Ishikawa (cell line): ENCODE results near the gene FAXDC2.

Experiments used
- CEBPB ChIP-seq: IDR thresholded peaks from 2 replicates; pipeline ENCODE4 v1.6.1; 2012
- EP300 ChIP-seq: IDR thresholded peaks from 2 replicates; pipeline ENCODE4 v1.6.1; 2012; ENCODE audit warnings: borderline replicate concordance
- TCF12 ChIP-seq: IDR thresholded peaks from 2 replicates; pipeline ENCODE4 v1.6.1; 2012; ENCODE audit warnings: low read depth
- ZBTB7A ChIP-seq: IDR thresholded peaks from 2 replicates; pipeline ENCODE4 v1.6.1; 2012; ENCODE audit warnings: low read depth
- TF ChIP-seq, protein P1 (sequence below): IDR thresholded peaks from 2 replicates; pipeline ENCODE4 v1.6.1; 2012
- TF ChIP-seq, protein P2 (sequence below): IDR thresholded peaks from 2 replicates; pipeline ENCODE4 v1.6.1; 2012; ENCODE audit warnings: low read depth, mild to moderate bottlenecking

DNA sequence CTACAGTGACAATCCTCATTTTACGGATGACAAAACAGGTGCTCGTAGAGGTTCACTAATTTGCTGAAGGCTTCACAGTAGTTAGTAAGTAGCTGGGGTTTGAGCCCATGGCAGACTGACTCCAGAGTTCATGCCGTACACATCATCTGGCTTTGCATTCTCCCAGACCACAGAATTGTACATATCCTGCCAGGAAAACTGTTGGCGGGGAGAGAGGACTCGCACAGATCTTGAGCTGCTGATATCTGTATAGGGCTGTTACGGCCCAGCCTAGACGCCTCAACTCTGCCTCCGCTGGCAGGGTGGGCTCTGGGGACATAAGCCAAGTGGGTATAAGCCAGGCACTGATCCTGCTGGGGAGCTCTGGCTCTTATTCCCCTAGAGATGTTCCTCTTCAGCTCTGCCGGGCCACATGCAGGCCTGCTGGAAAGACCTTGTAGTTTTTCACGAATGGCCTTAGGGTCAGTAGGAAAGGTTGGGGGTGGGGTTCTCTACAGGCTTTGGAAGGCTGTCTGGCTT, 79.0 kb downstream of the FAXDC2 start:
- no peak for TF ChIP-seq EP300
- TF ChIP-seq, protein P1, sequence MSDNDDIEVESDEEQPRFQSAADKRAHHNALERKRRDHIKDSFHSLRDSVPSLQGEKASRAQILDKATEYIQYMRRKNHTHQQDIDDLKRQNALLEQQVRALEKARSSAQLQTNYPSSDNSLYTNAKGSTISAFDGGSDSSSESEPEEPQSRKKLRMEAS = no peak
- no peak for TF ChIP-seq CEBPB
- no peak for TF ChIP-seq ZBTB7A
- TF ChIP-seq, protein P2, sequence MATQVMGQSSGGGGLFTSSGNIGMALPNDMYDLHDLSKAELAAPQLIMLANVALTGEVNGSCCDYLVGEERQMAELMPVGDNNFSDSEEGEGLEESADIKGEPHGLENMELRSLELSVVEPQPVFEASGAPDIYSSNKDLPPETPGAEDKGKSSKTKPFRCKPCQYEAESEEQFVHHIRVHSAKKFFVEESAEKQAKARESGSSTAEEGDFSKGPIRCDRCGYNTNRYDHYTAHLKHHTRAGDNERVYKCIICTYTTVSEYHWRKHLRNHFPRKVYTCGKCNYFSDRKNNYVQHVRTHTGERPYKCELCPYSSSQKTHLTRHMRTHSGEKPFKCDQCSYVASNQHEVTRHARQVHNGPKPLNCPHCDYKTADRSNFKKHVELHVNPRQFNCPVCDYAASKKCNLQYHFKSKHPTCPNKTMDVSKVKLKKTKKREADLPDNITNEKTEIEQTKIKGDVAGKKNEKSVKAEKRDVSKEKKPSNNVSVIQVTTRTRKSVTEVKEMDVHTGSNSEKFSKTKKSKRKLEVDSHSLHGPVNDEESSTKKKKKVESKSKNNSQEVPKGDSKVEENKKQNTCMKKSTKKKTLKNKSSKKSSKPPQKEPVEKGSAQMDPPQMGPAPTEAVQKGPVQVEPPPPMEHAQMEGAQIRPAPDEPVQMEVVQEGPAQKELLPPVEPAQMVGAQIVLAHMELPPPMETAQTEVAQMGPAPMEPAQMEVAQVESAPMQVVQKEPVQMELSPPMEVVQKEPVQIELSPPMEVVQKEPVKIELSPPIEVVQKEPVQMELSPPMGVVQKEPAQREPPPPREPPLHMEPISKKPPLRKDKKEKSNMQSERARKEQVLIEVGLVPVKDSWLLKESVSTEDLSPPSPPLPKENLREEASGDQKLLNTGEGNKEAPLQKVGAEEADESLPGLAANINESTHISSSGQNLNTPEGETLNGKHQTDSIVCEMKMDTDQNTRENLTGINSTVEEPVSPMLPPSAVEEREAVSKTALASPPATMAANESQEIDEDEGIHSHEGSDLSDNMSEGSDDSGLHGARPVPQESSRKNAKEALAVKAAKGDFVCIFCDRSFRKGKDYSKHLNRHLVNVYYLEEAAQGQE = no peak
- no peak for TF ChIP-seq TCF12
